Adrenal gland (tissue), 5 donors: ENCODE measurements around the gene BBS9.

Experiments
- CTCF ChIP-seq, 6 experiments: fragments of 450-650 bp in 4 of 6; fragments of 200-600 bp in 2 of 6; sonication (generic) in 1 of 6; IDR thresholded peaks; 1 replicate in 5 of 6; 2 replicates in 1 of 6; pipeline versions ENCODE4 v1.5.1 to v1.8.0; 2016 to 2021; ENCODE audit warnings: antibody characterized with exemption in 6 of 6, mild to moderate bottlenecking in 2 of 6, moderate library complexity in 1 of 6
- POLR2A ChIP-seq, 2 donors: fragments of 450-650 bp; IDR thresholded peaks; one replicate each; pipeline ENCODE4 v1.6.1; 2017; ENCODE audit warnings: antibody characterized with exemption in 2 of 2, mild to moderate bottlenecking in 2 of 2, moderate library complexity in 1 of 2
- donor health status: DM: no; HTN: no; CAD: no.

GRCh38 chr7:33433357-33433756 lies 304.0 kb downstream of the BBS9 start:
- TF ChIP-seq CTCF (IDR thresholded peaks at IDR 0.05) (no peak), POLR2A (IDR thresholded peaks at IDR 0.05) (no peak)
